Epithelial cell of prostate (primary cell): Measurements from ENCODE around the gene PARD3.
"Not testable (repeated sequence)": the region's sequence is repeated elsewhere in the genome, so short reads cannot be mapped to it uniquely, and the experiment has no call there.

Experiments used
- DNase-seq: peaks from one replicate; pipeline ENCODE4 v3.0.0-alpha.2; 2011; ENCODE audit warnings: low read depth, low spot score
- H3K27ac ChIP-seq: fragments of 450-650 bp; 2 replicates; pipeline ENCODE4 v1.5.1; 2017; ENCODE audit warnings: mild to moderate bottlenecking

PARD3 gene

GRCh38 chr10:34386921-34387320, 428.2 kb downstream of the PARD3 start:
- DNase-seq = no peak
- no peak overlapping the region for H3K27ac ChIP-seq

- DNase-seq = no peak
- no peak overlapping the region for H3K27ac ChIP-seq
These were observed 430.7 kb downstream of the PARD3 start for GRCh38 chr10:34384372-34384771.

GRCh38 chr10:34382626-34383025, 432.5 kb downstream of the PARD3 start:
- DNase-seq = no peak
- no peak overlapping the region for H3K27ac ChIP-seq

GRCh38 chr10:34380856-34381255, 434.2 kb downstream of the PARD3 start:
- no peak overlapping the region for H3K27ac ChIP-seq
- DNase-seq = no peak

- no peak for DNase-seq
- no peak overlapping the region for H3K27ac ChIP-seq
These were observed 436.8 kb downstream of the PARD3 start for GRCh38 chr10:34378297-34378696.

- DNase-seq = no peak
- H3K27ac ChIP-seq = no peak overlapping the region
These were observed 437.3 kb downstream of the PARD3 start for GRCh38 chr10:34377833-34378232.

GRCh38 chr10:34374356-34375045, 440.6 kb downstream of the PARD3 start:
- no peak for DNase-seq
- H3K27ac ChIP-seq = no peak overlapping the region

- DNase-seq = no peak
These were observed 441.9 kb downstream of the PARD3 start for GRCh38 chr10:34373211-34373610.

GRCh38 chr10:34372509-34372908, 442.6 kb downstream of the PARD3 start:
- no peak overlapping the region for H3K27ac ChIP-seq

More at GRCh38 chr10:34373211-34373610, 441.9 kb downstream of the PARD3 start:
- H3K27ac ChIP-seq = no peak overlapping the region

GRCh38 chr10:34370126-34370525, 445.0 kb downstream of the PARD3 start:
- DNase-seq = no peak
- H3K27ac ChIP-seq = no peak overlapping the region

More at GRCh38 chr10:34372509-34372908, 442.6 kb downstream of the PARD3 start:
- no peak for DNase-seq

GRCh38 chr10:34369120-34369519, 446.0 kb downstream of the PARD3 start:
- DNase-seq = no peak
- no peak overlapping the region for H3K27ac ChIP-seq

- no peak for DNase-seq
- no peak overlapping the region for H3K27ac ChIP-seq
These were observed 450.7 kb downstream of the PARD3 start for GRCh38 chr10:34364253-34365037.

- no peak overlapping the region for H3K27ac ChIP-seq
- DNase-seq = no peak
These were observed 454.1 kb downstream of the PARD3 start for GRCh38 chr10:34360984-34361383.

- no peak overlapping the region for H3K27ac ChIP-seq
- no peak for DNase-seq
These were observed 455.7 kb downstream of the PARD3 start for GRCh38 chr10:34359435-34359813.

GRCh38 chr10:34358729-34359434, 456.2 kb downstream of the PARD3 start:
- no peak for DNase-seq
- H3K27ac ChIP-seq = no peak overlapping the region

GRCh38 chr10:34356463-34356862, 458.6 kb downstream of the PARD3 start:
- no peak for DNase-seq

GRCh38 chr10:34353530-34353929, 461.6 kb downstream of the PARD3 start:
- H3K27ac ChIP-seq, DNase-seq: not testable (repeated sequence)

More at GRCh38 chr10:34356463-34356862, 458.6 kb downstream of the PARD3 start:
- no peak overlapping the region for H3K27ac ChIP-seq

- H3K27ac ChIP-seq, DNase-seq: not testable (repeated sequence)
These were observed 462.4 kb downstream of the PARD3 start for GRCh38 chr10:34352599-34353204.

- DNase-seq = no peak
- no peak overlapping the region for H3K27ac ChIP-seq
These were observed 463.9 kb downstream of the PARD3 start for GRCh38 chr10:34351161-34351560.

GRCh38 chr10:34348917-34349485, 466.1 kb downstream of the PARD3 start:
- H3K27ac ChIP-seq = no peak overlapping the region
- no peak for DNase-seq
